A549 treated with Mapracorat at 1 μM for 4 hours (cell line): ENCODE measurements around the gene RGS2. TPM values are rescaled to one million over a fixed set of nuclear protein-coding genes. Genes with fewer than 3 reads are reported as not detected.

ENCODE experiments used
- total RNA-seq: library from RNA; stranded (reverse); fragments of 200-300 nt; extraction: Qiagen RNA extraction; gene quantifications from 5 replicates; pipeline ENCODE4 v1.2.3, GENCODE V29; 2022

Gene RGS2, protein sequence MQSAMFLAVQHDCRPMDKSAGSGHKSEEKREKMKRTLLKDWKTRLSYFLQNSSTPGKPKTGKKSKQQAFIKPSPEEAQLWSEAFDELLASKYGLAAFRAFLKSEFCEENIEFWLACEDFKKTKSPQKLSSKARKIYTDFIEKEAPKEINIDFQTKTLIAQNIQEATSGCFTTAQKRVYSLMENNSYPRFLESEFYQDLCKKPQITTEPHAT
- 97.4 to 145 TPM (median 110 TPM) in 5 replicates for total RNA-seq

DNA sequence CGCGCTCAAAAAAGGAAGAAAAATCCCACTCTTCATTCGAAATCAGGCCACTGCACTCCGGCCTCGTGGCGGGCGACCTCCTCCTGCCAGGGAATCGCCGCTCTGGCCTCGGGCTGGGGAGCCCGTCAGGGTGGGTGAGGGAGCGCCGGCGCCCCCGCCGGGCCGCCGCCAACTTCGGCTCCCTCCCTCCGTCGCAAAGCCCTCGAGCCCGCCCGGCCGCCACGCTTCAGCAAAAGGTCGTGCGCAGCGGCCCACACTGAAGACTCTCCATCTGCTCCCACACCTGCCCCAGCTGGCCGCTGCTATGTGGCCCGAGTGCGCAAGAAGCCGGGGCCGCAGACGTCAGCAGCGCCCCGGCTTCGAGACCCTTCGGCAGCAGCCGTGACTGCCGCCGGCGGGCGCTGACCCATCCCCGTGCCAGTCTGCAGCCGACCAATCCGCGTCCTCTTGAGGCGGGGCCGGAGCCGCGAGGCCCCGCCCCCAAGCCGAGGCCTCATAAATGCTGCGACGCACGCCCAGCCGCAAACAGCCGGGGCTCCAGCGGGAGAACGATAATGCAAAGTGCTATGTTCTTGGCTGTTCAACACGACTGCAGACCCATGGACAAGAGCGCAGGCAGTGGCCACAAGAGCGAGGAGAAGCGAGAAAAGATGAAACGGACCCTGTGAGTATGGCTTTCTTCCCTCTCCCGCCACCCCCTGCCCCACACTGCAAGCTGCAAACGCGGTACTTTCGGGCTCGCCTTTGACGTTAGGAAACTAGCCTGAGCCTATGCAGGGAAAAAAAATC is at the start of gene RGS2:
Gene RGS2 (plus strand): TSS at position 522 of the 789 bp plus-strand sequence. CDS start 33 bp downstream, at position 555.

Other genes with a start within 250 kb of the RGS2 start
- not detected in 5 replicates for gene RGS1, start 233.3 kb upstream of the RGS2 start, total RNA-seq
- gene RGS13, start 172.9 kb upstream of the RGS2 start, total RNA-seq: not detected in 5 replicates